ENCODE results near the gene CCL8.

The CCL8 gene

GRCh38 chr17:34319039-34319483, at the start of gene CCL8:
TSS of gene CCL8 (plus strand) at chr17:34319435. CDS start at chr17:34319502, 67 bp downstream.
- DNase-seq (no peak), ATAC-seq (no peak)

GRCh38 chr17:34269969-34270368, 49.3 kb upstream of the CCL8 start, which contains the start of gene CCL7:
TSS of gene CCL7 (plus strand) at chr17:34270221. CDS start at chr17:34270291, 70 bp downstream.
- DNase-seq: no peak
- ATAC-seq: no peak

GRCh38 chr17:34275881-34276280, 43.4 kb upstream of the CCL8 start:
- ATAC-seq (no peak), DNase-seq (no peak)

- DNase-seq: no peak
These were observed 42.4 kb upstream of the CCL8 start for GRCh38 chr17:34276826-34277225.

GRCh38 chr17:34283571-34283970, 35.7 kb upstream of the CCL8 start:
- DNase-seq (no peak), ATAC-seq (no peak)

More at GRCh38 chr17:34276826-34277225, 42.4 kb upstream of the CCL8 start:
- no peak for ATAC-seq

- no peak for ATAC-seq
- DNase-seq: no peak
These were observed 33.9 kb upstream of the CCL8 start, which contains the start of gene CCL11 for GRCh38 chr17:34285286-34285792. TSS of gene CCL11 (plus strand) at chr17:34285742. CDS start at chr17:34285809, 67 bp downstream.

GRCh38 chr17:34287875-34288274, 31.4 kb upstream of the CCL8 start:
- DNase-seq (no peak), ATAC-seq (no peak)

GRCh38 chr17:34290586-34290985, 28.6 kb upstream of the CCL8 start:
- DNase-seq (no peak), ATAC-seq (no peak)

GRCh38 chr17:34291721-34292348, 27.4 kb upstream of the CCL8 start:
- DNase-seq (no peak), ATAC-seq (no peak)

- no peak for DNase-seq
- ATAC-seq: no peak
These were observed 20.2 kb upstream of the CCL8 start for GRCh38 chr17:34299027-34299426.

GRCh38 chr17:34299956-34300577, 19.2 kb upstream of the CCL8 start:
- ATAC-seq: no peak
- no peak for DNase-seq

GRCh38 chr17:34300652-34301370, 18.4 kb upstream of the CCL8 start:
- no peak for DNase-seq
- ATAC-seq: no peak

- ATAC-seq (no peak), DNase-seq (no peak)
These were observed 17.2 kb upstream of the CCL8 start for GRCh38 chr17:34301986-34302385.

GRCh38 chr17:34302636-34303035, 16.6 kb upstream of the CCL8 start:
- no peak for DNase-seq

GRCh38 chr17:34303606-34304005, 15.6 kb upstream of the CCL8 start:
- DNase-seq (no peak), ATAC-seq (no peak)

More at GRCh38 chr17:34302636-34303035, 16.6 kb upstream of the CCL8 start:
- ATAC-seq: no peak

GRCh38 chr17:34305061-34305460, 14.2 kb upstream of the CCL8 start:
- no peak for DNase-seq
- no peak for ATAC-seq

- ATAC-seq (no peak), DNase-seq (no peak)
These were observed 13.6 kb upstream of the CCL8 start for GRCh38 chr17:34305606-34306005.

GRCh38 chr17:34306466-34306865, 12.8 kb upstream of the CCL8 start:
- ATAC-seq (no peak), DNase-seq (no peak)

- DNase-seq (no peak), ATAC-seq (no peak)
These were observed 12.1 kb upstream of the CCL8 start for GRCh38 chr17:34307110-34307509.

- ATAC-seq (no peak), DNase-seq (no peak)
These were observed 10.9 kb upstream of the CCL8 start for GRCh38 chr17:34308371-34308770.

- ATAC-seq (no peak), DNase-seq (no peak)
These were observed 7.9 kb upstream of the CCL8 start for GRCh38 chr17:34311291-34311690.

- DNase-seq (no peak), ATAC-seq (no peak)
These were observed 7.2 kb upstream of the CCL8 start for GRCh38 chr17:34312080-34312479.

- no peak for ATAC-seq
- no peak for DNase-seq
These were observed 6.1 kb upstream of the CCL8 start for GRCh38 chr17:34313164-34313563.
